ENCODE measurements around the gene ANKFY1.
"Not testable (repeated sequence)": the region's sequence is repeated elsewhere in the genome, so short reads cannot be mapped to it uniquely, and the experiment has no call there.

Gene ANKFY1

DNA sequence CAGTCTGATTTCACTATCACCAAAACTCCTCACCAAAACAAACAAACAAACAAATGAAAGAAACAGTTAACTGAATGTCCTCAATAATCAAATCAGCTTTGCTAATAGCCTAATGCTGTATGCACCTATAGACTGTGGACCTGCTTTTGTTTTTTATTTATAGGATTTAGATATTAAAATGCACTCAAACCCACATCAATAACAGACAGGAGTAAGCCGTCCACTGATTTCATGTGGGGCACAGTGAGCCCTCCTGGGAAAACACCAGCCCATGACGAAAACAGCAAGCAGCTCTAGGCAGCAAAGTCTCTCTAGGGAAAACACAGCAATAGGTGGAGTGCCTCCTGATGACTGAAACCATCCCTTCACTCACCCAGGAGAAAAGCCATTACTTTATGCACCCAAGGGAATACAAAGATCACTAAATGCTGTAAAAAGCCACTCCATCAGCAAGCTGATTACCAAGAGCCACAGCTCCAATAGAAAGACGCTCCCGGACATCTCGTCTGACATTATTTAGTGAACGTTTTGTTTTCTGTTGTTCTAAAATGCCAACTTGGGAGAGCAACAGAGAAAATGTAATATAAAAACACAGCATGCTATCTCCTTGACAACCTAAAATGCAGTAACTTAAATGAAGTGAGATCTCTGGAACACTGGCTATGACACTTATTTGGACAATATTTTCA is 47.8 kb downstream of the ANKFY1 start:
- no peak for DNase-seq

DNA sequence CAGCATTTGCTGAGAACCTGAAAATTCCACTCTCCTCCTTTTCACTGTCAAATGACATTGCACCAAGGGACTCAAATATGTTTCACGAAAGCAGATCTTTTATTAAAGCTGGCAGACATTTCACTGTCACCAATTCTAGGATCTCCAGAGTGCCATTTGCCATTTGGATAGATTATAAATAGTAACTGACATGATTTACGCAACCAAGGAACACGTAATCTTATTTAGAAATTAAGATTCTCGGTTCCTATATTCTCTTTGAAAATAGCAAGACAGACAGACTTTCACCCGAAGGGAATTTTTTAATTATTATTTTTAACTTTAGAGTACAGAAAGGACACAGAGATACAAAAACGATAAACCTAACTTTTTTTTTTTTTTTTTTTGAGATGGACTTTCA is 49.6 kb downstream of the ANKFY1 start:
- no peak for DNase-seq

DNA sequence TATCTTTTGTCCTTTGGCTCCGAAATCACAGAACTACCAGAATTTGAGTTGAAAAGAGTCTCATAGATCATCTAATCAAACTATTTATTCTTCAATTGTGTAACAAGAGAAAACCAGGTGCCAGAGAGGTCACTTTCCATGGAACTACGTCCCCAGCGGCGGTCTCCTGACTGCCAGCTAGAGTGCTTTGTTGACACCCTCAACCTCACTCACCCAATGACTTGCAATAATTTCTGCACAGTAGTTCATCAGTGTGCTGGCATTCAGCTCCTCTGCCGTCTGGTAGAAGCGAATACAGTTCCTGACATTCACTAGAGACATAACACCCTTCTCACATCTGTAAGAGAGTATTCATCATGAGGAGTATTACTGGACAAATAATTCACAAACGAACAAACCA is 54.2 kb downstream of the ANKFY1 start:
- DNase-seq = no peak

DNA sequence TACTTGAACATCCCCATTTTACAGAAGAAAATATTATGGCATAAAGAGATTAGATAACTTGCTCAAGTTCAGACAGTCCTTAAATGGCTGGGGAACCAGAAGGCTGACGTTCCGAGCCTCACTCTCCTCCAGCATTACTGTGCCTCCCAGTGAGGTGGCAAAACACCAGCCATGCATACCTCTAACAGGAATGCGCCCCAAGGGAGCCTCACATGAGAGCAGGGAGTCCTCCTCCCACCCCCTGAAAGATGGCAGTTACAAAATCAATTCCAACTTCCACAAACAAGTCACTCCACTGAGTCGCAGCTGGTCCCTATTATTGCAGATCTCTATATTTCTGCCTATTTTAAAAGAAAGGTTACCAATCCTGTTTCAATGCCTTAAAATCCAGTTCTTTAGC is 55.5 kb downstream of the ANKFY1 start:
- DNase-seq = no peak

- no peak for DNase-seq
Observed at GRCh38 chr17:4206962-4207361, 56.8 kb downstream of the ANKFY1 start.

GRCh38 chr17:4205917-4206316 is 57.9 kb downstream of the ANKFY1 start:
- DNase-seq = no peak

GRCh38 chr17:4204710-4205173 is 59.0 kb downstream of the ANKFY1 start:
- no peak for DNase-seq

DNA sequence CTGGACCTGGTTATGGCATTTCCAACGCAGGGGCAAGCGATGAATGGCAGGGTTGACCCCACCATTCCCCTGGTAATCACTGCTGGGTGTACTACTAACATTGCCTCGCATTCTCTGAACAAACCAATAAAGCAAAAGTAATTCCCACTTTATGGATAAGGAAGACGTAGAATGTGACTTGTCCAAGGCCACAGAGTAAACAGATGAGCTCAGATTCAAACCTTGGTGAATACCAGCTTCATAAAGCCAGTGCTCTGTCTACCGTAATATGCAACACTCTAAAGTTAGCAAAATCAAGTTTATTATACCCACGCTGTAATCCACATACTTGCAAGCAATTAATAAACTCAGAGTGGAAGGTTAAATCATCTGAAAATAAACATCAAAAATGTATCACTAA is 59.6 kb downstream of the ANKFY1 start:
- no peak for DNase-seq

DNA sequence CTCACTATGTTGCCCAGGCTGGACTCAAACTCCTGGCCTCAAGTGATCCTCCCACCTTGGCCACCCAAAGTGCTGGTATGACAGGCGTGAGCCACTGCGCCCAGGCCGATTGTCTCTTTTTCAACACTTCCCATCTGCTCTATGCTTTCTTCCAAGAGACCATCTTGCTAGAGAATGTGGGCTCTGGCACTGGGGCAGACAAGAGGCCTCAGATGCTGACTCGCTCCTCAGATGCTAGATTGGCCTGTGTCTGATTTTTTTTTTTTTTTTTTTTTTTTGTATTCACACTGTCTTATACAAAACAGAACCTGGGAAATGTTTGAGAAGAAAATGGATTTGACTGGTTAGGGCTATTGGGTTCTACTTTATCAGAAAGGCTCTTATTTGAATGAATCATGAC is 62.6 kb downstream of the ANKFY1 start:
- DNase-seq = no peak

GRCh38 chr17:4199818-4200402 is 63.9 kb downstream of the ANKFY1 start:
- DNase-seq = no peak

DNA sequence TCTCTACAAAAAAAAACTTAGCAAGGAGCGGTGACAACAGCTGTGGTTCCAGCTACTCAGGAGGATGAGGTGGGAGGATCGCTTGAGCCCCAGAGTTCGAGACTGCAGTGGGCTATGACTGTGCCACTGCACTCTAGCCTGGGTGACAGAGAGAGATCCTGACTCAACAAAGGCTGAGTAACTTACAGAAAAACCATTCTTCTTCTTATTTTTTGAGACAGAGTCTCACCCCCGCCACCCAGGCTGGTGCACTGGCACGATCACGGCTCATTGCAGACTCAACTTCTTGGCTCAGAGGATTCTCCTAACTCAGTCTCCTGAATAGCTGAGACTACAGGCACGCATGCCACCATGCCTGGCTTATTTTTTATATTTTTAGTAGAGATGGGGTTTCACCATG is 64.8 kb downstream of the ANKFY1 start:
- DNase-seq = no peak

DNA sequence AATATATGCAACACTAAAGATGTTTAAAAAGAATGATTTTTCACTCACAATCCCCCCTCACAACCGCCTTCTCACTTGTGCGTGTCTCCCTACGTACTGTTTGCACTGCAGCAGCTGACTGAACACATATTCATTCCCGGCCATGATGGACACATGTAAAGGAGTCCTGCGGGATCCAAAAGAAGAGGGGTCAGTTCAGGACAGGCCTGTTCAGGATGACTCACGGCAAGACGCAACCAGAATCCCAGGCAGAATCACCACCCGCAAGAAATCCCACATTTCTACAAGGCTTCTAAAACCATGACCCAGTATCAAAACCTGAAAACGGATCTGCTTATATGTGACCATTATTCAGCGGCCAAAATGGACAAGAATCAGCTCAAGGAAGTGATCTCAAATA is 68.5 kb downstream of the ANKFY1 start:
- DNase-seq = no peak

DNA sequence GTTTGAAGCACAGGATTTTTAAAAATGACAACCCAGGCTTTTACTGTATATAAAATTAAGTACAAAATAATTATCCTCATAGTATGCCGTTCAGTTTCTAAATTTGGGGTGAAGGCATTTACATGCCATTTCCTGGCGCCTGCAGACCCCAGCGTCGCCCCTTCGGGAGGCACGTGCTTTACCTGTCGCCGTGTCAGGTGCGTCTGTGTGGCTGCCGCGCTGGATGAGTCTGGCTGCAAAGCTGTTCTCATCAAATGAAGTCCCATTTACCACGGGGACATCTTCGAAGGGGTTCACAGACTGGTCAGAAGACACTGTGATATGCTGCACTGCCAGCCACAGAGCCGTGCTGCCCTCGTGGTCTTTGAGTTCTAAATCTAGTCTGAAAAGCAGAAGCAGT is 69.0 kb downstream of the ANKFY1 start:
- DNase-seq = no peak

DNA sequence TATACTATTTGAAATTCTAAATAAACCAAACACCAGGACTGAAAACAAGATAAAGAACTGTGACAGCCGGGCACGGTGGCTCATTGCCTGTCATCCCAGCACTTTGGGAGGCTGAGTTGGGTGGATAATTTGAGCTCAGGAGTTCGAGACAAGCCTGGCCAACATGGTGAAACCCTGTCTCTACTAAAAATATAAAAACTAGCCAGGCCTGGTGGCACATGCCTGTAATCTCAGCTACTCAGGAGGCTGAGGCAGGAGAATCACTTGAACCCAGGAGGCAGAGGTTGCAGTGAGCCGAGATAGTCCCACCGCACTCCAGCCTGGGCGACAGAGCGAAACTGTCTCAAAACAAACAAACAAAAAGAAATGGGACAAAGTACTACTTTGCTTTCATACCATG is 73.0 kb downstream of the ANKFY1 start:
- DNase-seq = not testable (repeated sequence)

GRCh38 chr17:4189280-4189679 is 74.5 kb downstream of the ANKFY1 start:
- DNase-seq = no peak

DNA sequence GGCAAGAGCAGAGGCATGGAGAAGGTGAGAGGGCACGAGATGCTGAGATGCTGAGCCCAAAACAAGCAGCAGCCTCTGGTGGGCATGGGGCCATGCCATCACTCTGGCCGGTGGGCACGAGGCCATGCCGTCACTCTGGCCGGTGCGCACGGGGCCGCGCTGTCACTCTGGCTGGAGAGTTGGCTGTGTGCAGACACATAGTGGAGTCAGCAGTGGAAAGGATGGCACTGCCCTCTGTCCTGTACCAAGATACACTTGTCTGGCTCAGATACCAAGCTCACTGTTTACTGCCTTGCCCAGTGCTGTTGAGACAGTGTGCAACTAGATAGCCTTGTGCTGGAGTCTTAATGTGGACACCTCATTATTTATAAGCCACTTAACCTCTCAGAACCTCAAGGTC is 75.7 kb downstream of the ANKFY1 start:
- no peak for DNase-seq

- DNase-seq = no peak
Observed at GRCh38 chr17:4187076-4187475, 76.7 kb downstream of the ANKFY1 start.

GRCh38 chr17:4186357-4186881 is 77.4 kb downstream of the ANKFY1 start:
- no peak for DNase-seq

- DNase-seq = no peak
Observed at GRCh38 chr17:4185656-4186055, 78.1 kb downstream of the ANKFY1 start.

GRCh38 chr17:4184811-4185210 is 79.0 kb downstream of the ANKFY1 start:
- DNase-seq = no peak

GRCh38 chr17:4182043-4182442 is 81.7 kb downstream of the ANKFY1 start:
- peak; percentile 50 for DNase-seq

- DNase-seq = peak; percentile 14
Observed at GRCh38 chr17:4180791-4181190, 83.0 kb downstream of the ANKFY1 start.

- no peak for DNase-seq
Observed at GRCh38 chr17:4179071-4179470, 84.7 kb downstream of the ANKFY1 start.

- no peak for DNase-seq
Observed at GRCh38 chr17:4178651-4179050, 85.1 kb downstream of the ANKFY1 start.

GRCh38 chr17:4177806-4178205 is 86.0 kb downstream of the ANKFY1 start:
- no peak for DNase-seq

All from DMS 273 treated with DMSO at 0.1 percent for 48 hours (cell line).